DMS79 (cell line): ENCODE measurements around the gene CCDC3.
"Not testable (repeated sequence)": the region's sequence is repeated elsewhere in the genome, so short reads cannot be mapped to it uniquely, and the experiment has no call there.

Experiments
- DNase-seq: peaks from one replicate; lab custom pipeline; 2025; lab: John Stamatoyannopoulos, UW

The CCDC3 gene

DNA sequence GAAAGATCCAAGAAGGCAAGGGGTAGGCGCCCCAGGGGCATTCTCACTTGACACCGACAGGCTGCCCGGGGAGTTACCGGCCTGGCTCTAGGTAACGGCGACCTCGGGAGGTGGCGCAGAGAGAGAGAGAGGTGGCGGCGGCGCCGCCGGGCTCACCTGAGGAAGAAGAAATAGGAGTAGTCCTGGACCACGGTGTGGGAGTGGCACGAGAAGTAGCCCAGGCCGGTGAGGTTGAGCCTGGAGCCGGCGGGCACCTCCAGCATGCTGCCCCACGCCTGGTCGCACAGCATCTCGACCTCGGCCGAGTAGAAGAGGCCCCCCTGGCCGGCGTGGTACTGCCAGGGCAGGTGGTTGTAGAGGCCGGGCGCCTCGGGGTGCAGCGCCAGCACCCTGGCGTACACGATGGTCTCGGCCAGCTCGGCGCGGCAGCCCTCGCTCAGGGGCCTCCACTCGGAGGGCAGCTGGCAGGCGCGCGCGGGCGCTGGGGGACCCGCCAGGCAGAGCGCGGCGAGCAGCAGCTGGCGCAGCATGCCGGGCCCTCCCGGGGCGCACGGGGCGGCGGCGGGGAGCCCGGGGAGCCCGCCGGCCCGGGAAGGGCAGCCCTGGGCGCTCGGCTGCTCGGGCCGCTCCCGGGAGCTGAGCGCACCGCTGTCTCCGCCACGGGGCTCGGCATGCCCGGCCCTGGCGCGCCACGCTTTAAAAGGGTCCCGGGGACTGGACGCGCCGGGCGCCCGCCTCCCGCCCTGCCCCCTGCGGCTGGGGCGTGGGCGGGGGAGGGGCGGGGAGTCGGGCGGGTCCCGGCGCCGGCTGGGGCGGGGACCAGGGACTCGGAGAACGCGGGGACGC, at the start of gene CCDC3:
Gene CCDC3 (minus strand): TSS at position 673 of the 846 bp plus-strand sequence. CDS start 143 bp downstream, at position 530.
- DNase-seq = no peak

DNA sequence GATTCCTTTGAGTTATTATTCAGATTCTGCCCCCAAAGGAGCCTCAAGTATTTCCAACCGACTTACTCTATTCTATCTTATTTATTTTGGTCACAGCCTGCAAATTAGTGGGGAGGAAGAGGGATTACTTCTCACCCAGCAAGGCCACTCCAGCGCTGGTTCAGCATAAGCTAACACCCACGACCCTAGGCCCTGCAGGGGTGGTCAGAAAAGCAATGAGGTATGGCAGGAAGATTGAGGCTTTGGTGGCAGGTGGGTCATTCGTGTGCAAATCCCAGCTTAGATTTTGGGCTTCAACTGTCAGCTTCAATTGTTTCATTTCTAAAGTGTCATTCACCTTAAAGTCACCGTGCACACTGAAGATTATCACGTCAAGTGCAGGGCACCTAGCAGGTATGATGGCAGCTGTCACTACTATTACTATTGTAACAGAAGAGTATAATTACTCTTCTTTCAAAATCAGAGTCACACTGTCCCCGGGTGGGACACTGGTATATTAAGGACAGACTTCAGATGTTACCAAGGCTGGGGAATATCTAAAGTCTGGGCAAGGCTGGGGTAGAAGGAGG, 49.7 kb upstream of the CCDC3 start:
- DNase-seq = no peak

DNA sequence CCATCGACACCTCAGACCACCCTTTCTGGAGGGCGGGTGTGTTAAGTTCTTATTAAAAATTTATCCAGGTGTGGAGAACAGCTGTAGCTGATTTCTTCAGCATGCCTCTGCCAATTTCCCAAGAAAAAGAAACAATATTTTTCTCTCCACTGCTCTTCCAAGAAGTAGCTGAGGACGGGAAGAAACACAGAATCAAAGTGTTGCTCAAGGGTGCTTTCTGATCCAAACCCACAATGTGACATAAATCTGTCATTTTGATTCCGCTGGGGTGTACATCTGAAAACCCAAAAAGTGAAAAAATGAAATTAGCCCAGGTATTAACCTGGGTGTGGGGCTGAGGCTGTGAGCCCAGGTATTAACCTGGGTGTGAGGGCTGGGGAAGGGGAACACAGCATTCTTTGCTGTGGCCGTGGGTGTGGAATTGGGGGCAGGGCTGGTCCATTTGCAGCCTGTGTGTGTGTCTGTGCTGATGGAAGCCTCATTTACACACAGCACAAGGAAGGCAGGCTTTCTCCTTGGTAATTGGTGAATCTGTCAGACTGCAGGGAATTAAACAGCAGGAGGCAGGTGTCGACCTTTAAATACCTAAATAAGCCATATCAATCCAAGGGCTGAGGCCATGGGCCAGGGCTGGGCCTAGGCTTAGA, 48.4 kb upstream of the CCDC3 start:
- DNase-seq = no peak

DNA sequence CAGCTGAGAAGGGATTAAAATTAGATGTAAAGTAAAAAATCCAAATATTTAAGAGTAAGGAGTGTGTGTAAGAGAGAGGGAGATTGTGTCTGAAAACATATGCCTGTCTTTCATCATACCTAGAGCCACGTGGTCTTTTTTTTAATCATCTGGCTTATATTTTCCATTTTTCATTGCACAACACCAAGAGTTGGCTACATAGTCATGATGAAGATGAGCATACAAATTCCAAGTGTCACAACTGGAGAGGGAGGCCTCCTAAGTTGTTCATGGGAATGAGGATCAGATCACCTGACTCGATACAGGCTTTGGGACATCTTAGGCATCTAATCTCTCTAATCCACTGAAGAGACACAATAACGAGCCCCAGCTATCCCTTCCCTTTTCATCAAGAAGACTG, 47.2 kb upstream of the CCDC3 start:
- no peak for DNase-seq

DNA sequence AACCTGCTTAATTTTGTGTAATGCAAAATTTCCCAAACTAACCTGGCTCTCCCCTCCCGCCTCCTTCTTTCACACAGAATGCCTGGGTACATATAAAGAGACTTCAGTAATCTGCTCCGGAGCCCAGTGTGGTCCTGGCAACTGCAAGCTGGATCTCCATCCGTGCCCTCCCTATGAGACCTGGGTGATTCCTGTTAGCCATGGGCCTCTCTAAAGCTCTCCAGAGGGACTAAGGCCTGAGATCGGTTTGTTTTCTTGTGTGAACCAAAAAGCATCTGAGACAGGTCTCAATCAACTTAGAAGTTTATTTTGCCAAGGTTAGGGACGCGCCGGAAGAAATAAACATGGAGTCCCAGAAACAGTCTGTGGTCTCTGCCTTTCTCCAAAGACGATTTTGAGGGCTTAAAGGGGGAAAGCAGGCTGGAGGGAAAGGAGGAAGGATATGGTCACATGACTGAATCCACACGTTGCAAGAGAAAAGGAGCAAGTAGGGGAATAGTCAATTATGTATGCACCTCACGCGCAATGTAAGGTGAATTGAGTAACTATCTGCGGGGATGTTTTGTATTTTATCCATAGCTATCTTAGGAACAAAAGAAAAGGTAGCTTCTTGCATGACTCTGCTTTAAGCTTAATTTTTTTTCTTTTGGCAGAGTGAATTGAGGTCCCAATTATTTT, 46.2 kb upstream of the CCDC3 start:
- DNase-seq = no peak

DNA sequence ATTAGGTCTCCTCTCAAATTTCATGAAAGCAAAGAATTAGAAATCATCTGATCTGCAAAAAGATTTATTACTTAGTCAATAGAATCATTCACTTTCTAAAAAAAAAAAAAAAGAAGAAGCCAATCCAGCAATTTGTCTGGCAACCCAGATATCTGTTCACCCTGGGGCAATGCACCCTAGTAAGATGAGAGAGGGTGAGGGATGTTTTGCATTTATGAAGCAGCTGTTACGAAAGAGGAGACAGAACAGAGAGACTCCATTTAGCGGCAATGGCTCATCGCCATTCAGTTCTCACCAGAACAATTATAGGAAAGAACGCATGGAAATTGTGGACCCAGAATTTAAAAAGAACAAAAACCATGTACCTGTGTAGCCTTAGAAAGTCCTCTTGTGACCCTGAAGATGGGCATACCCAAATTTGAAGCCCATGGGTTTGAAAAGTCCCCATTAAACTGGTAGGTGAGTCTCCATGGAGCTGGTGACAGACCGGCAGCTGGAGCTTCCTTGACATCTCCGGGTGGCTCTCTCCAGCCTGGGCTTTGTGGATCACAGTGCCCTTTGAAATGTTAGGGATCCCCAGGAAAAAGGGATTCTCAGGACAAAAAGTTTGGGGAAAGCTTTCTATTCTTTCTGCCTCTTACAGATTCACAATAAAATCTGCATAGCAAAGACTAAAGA, 45.5 kb upstream of the CCDC3 start:
- DNase-seq = no peak

DNA sequence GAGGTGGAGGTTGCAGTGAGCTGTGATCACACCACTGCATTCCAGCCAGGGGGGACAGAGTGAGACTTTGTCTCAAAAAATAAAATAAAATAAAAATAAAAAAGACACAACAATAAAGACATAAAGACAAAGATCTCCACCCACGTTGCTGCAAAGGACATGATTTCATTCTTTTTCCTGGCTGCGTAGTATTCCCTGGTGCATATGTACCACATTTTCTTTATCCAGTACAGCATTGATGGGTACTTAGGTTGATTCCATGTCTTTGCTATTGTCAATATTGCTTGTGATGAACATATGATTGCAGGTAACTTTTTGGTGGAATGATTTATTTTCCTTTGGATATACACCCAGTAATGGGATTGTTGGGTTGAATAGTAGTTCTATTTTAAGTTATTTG, 42.0 kb upstream of the CCDC3 start:
- no peak for DNase-seq

DNA sequence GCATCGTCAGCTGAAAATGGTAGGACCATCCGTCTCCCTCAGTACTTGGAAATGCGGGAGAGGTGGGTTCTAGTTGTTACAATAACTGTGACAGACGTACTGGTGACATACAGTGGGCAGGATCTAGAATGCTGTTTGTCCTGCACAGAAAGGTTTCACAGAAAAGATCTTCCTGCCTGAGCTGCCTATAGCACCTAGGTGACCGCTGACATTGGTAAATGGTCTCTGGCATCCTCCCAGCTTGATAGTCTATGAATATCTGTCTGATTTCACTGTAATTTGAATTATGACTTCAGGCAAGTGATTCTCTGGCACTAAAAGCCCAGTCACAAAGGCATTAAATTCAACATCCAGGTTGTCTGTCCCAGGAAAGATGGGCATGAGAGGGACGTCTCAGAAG, 38.2 kb upstream of the CCDC3 start:
- DNase-seq = no peak

DNA sequence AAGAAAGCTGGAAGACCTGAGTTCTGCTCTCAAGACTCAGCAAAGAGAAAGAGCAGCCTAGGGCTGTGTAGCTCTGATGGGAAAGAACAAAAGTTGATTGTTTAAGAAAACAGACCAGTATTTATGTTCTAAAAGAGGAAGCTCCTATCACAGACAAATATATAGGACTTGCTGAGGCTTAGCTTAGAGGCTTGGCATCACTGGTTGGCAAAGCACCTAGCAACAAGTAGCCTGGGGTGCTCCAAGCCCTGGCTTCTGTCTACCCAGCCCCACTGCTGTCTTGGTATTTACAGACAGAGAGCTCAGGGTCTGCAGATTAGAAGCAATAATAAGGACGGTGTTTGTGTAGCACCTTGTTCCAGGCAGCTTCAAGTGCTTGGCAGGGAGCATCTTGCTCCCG, 36.9 kb upstream of the CCDC3 start:
- no peak for DNase-seq

DNA sequence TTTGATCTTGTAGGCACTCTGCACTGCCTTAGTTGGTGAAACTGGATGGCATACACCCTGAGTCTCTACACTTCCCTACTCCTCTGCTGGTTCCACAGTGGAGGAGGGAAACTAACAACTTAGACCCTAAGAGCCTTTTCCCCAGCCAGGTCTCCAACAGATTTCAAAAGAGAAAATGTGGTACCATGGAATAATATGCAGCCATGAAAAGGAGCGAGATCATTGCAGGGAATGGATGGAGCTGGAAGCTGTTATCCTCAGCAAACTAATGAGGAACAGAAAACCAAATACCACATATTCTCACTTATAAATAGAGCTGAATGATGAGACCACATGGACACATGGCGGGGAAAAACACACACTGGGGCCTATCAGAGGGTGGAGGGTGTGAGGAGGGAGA, 36.3 kb upstream of the CCDC3 start:
- DNase-seq = no peak

DNA sequence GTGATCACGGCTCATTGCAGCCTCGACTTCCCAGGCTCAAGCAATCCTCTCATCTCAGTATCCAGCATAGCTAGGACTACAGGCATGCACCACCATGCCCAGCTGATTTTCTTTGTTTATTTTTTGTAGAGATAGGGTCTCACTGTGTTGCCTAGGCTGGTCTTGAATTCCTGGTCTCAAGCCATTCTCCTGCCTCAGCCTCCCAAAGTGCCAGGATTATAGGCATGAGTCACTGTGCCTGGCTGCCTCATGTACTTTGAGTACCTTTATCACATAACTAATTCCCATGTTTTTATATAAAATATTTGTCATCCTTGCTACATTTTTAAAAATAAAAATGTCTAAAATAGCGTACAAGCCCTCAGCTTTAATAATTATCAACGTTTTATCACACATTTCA, 35.3 kb upstream of the CCDC3 start:
- DNase-seq = no peak

DNA sequence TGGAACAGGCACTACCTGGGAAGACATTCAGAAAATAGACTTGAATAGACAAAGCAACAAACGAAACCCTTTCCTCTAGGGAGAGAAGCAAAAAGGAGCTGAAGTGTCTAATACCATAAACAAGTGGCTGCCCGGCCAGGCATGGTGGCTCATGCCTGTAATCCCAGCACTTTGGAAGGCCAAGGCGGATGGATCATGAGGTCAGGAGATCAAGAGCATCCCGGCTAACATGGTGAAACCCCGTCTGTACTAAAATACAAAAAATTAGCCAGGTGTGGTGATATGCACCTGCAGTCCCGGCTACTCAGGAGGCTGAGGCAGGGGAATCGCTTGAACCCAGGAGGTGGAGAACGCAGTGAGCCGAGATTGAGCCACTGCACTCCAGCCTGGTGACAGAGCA, 34.2 kb upstream of the CCDC3 start:
- not testable (repeated sequence) for DNase-seq

DNA sequence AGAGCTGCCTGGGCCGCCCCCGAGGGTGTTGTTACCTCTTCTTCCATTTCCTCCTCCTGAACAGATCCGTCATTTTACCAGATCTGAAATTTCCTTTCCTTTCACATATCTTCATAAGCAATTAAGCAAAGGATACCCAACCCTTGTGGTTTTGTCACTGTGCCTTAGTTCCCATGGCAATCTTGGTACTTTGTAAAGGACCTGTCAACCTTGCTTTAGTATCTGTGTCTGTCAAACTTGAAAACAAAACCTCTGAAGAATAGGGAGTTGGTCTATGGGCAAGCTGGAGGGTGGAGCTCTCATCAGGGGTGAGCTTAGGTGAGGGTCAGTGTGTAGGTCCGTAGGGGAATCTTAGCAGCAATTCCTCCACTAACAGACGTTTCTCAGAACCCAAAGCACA, 25.4 kb upstream of the CCDC3 start:
- no peak for DNase-seq

DNA sequence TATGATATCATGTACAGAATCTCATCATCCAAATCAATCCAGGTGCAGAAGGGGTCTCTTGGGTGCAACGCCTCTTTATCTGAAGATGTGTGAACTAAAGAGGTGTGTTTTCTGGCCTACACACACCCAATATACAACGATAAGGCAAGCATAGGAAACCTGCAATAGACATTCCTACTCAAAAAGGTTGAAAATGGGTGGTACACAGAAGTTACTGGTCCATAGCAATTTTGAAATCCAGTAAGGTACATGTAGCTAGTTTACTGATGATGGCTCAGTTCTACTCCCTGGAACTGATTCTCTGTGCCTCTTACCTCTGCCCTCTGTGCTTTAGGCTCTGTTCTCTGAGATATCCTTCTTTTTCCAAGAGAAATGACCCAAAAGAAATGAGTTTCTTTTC, 22.2 kb upstream of the CCDC3 start:
- DNase-seq = no peak

DNA sequence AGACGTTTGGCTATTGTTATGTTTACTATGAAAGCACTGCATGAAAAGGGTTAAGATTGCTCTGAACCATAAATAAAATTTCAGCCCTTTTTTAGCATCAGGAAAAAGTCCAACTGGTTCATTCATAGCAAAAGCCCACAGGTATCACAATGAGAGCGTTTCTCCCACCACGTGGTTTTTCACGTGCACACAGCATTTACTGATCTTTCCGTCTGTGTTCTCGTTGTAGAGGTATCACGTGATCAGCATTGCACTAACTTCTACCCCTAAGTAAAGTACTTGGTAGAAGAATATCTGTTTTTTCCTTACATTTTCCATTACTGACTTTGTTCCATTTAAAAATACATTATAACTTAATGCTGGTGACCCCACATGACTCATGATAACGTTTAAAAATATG, 17.8 kb upstream of the CCDC3 start:
- DNase-seq = no peak

DNA sequence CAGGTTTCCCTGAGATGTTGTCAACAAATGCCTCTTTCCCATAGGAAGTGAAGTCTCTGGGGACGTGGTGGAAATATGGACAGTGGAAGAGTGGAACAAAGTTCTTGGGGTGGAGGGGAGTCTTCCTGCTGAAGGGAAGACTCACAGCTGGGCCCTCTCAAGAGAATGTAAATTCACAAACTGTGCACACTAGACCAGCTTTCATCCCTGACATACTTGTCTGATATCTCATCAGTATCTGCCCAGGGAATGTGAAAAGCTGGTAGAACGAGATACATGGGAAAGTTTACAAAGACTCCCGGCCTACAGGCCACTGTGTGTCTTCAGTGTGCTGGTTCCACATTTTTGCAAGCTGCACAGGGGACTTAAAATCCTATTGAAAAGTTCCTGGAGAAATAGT, 16.7 kb upstream of the CCDC3 start:
- no peak for DNase-seq

DNA sequence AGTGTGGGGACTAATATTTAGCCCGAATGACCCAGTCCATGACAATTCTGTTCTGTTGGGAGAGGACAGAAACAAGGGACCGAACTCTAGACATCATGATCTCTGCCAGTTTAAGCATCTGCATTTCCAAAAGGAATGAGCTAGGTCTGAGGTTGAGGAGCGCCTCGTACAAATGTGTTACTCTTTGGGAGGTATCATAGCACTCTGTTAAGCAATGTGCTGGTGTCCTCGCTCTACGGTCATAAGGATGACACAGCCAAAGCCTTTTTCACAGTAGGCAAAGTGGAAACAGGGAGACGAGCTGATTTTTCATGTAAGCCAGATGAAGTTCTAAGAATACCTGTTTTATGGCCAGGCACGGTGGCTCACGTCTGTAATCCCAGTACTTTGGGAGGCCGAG, 15.4 kb upstream of the CCDC3 start:
- DNase-seq = no peak

DNA sequence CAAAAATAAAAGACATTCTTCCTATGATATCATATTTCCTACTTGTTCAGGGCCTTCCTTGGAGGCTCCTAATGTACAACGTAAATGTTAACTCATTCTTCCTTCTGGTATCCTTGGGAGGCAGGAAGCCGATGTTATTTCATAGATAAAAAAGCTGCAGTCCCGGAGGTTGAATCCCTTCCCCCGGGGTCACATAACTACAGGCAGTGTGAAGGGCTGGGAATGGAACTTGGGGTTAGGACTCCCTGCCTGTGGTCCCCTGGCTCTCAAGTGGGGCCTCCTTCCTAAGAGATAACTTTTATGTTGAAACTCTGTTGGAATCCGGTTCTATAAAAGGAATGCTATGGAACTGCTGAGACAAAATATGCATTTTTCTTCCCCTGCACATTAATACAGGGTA, 14.9 kb upstream of the CCDC3 start:
- DNase-seq = no peak

DNA sequence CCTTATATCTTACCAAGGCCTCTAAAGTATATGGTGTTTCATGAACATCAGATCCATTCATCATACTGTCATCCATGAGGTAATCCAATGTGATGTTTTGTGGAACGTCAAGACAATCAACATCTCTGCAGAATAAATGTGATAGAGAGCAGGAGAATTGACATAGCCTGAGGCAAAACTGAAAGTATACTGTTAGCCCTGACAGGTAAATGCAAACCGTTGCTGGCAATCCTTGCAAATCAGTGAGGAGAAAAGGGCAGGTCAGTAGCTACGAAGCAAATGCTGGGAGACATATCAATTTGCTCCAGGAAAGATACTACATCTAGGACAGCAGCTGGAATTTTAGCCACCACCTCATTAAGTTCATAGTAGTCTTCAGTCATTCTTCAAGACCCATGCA, 4.5 kb upstream of the CCDC3 start:
- no peak for DNase-seq

DNA sequence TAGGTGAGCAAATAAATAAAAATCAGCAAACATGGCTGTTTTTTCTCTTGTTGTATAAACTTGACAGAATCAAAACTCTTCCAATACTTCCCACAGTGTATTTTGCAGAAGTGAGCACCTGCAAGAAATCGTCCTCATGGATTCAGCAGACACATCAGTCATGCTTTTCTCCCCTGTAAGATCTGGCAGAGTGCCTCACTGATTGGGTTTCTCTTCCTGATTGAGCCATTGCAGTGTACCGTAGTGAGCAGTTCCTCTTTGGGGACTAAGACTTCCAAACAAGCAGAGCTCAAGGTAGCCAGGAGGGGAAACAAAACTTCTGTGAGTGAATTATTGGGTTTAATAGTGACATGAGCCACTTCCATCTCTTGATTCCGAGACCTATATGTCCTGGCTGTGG, 2.2 kb upstream of the CCDC3 start:
- DNase-seq = no peak

DNA sequence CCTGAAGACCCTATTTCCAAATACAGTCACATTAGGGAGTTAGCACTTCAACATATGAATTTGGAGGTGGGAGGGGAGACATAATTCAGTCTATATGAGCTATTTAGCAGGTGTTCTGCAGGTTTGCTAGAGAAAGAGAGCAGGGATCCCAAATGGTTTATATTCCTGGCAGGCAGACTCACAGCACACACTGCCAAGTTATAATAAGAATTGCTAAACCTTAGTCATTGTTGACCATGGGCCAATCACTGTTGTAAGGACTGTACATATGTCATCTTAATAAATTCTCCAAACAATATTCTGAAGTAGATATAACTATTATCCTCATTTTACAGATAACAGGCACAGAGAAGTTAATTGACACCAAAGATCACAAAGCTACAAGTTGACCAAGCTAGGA, 1.5 kb upstream of the CCDC3 start:
- no peak for DNase-seq

DNA sequence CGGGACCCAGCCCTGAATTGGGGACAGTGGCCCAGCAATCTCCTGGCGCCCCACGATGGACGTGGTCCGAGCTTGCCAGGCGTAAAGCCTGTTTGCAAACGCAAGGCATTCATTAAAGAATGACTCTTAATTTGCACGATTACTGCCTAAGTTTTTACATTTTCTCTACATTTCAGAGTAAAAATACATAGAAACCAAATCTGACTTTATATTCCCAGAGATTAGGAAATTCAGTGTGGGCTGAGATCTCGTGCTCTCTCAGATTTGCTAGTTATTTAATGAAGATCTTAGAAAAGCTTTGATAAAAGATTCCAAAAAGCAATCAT, 337 bp upstream of the CCDC3 start:
- no peak for DNase-seq

DNA sequence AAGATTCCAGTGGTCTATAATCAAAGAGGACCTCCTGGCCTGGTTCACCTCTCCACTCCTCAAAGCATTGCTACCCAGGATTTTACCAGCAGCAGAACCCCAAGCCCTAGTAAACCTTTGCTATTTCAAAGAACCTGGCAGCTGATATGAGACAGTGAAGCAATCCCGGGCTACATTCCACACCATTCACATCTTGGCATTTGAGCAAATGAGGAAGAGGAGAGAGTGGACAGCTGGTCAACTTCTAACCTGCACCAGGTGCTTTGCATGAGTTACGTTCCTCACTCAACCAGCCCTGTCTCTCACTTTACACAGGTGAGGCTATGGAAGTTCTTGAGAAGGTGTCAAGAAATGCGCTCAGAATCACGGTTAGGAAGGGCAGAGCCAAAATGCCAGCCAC, 1.1 kb downstream of the CCDC3 start:
- DNase-seq = no peak
